K562 (cell line): Measurements from ENCODE around the gene POC1B. TPM values are rescaled to one million over a fixed set of nuclear protein-coding genes. Genes with fewer than 3 reads are reported as not detected.

Experiments
- ELF1 ChIP-seq: fragments of 200-800 bp; sonication (Bioruptor generic); IDR thresholded peaks from 2 replicates; pipeline ENCODE4 v1.6.1; 2016; ENCODE audit warnings: missing genetic modification characterization, missing compliant biosample characterization
- ELF2 ChIP-seq: fragments of 250-450 bp; sonication (Bioruptor Pico); IDR thresholded peaks from 2 replicates; pipeline ENCODE4 v1.5.0; 2021; ENCODE audit warnings: mild to moderate bottlenecking
- HDAC3 ChIP-seq: fragments of 450-650 bp; IDR thresholded peaks from 2 replicates; pipeline ENCODE4 v1.6.1; 2018; ENCODE audit warnings: borderline replicate concordance, mild to moderate bottlenecking, moderate library complexity; ENCODE audit not compliant: partially characterized antibody
- KLF13 ChIP-seq: fragments of 450-650 bp; IDR thresholded peaks from 2 replicates; pipeline ENCODE4 v1.6.1; 2016; ENCODE audit warnings: missing genetic modification characterization, low read depth, mild to moderate bottlenecking, missing compliant biosample characterization, moderate library complexity, borderline replicate concordance
- LCOR ChIP-seq: sonication (generic); formaldehyde crosslinking; IDR thresholded peaks from 2 replicates; pipeline ENCODE4 v1.8.0; 2022; ENCODE audit warnings: mild to moderate bottlenecking, missing genetic modification reagents
- MCM5 ChIP-seq: fragments of 450-650 bp; IDR thresholded peaks from 2 replicates; pipeline ENCODE4 v1.6.1; 2016; ENCODE audit warnings: low read depth
- NFXL1 ChIP-seq: fragments of 450-650 bp; formaldehyde crosslinking; IDR thresholded peaks from 2 replicates; pipeline ENCODE4 v1.4.0; 2021; ENCODE audit warnings: mild to moderate bottlenecking
- SRSF1 ChIP-seq: fragments of 200-400 bp; formaldehyde crosslinking; IDR thresholded peaks from 2 replicates; pipeline ENCODE4 v1.6.1; 2017; ENCODE audit warnings: mild to moderate bottlenecking, low read depth, low read length, moderate library complexity
- SRSF9 ChIP-seq: fragments of 200-400 bp; formaldehyde crosslinking; IDR thresholded peaks from 2 replicates; pipeline ENCODE4 v1.6.1; 2017; ENCODE audit warnings: low read depth, low read length, borderline replicate concordance
- U2AF2 ChIP-seq: fragments of 200-400 bp; formaldehyde crosslinking; optimal IDR thresholded peaks from 2 replicates; pipeline ENCODE3; 2017; ENCODE audit warnings: low read depth, mild to moderate bottlenecking, low read length
- ZNF668 ChIP-seq: fragments of 250-450 bp; sonication (Bioruptor Pico); IDR thresholded peaks from 2 replicates; pipeline ENCODE4 v1.8.0; 2022; ENCODE audit warnings: mild to moderate bottlenecking, inconsistent platforms
- polyA plus RNA-seq, 8 experiments: library from polyadenylated mRNA; depleted of rRNA in 4 of 8; stranded (reverse) in 5 of 8; unstranded in 3 of 8; fragments of >200 nt; fragmentation: Nextera tagmentation in 2 of 8; fragmentation: Illumina TruSeq in 1 of 8; extraction: Ambion mirVana in 2 of 8; extraction: Trizol in 1 of 8; gene quantifications; 2 replicates each; pipeline versions ENCODE4 v1.2.1 to v1.2.3, GENCODE V29; 2011 to 2014; ENCODE audit warnings: inconsistent platforms in 1 of 8, missing spikeins in 1 of 8
- total RNA-seq, 7 experiments: library from RNA; depleted of rRNA in 6 of 7; stranded (reverse); fragments of >200 nt in 6 of 7; fragmentation: Illumina TruSeq in 2 of 7; extraction: Trizol in 2 of 7; gene quantifications; 2 replicates each; pipeline versions ENCODE4 v1.2.1 to v1.2.3, GENCODE V29; 2011 to 2021; ENCODE audit warnings: low replicate concordance in 1 of 7
- TF ChIP-seq, protein P1 (sequence below): fragments of 250-450 bp; sonication (Bioruptor Pico); IDR thresholded peaks from 2 replicates; pipeline ENCODE4 v1.8.0; 2021; ENCODE audit warnings: mild to moderate bottlenecking, moderate library complexity
- TF ChIP-seq, protein P2 (sequence below): fragments of 450-650 bp; conservative IDR thresholded peaks from 2 replicates; pipeline ENCODE4 v1.6.1; 2016; ENCODE audit warnings: missing genetic modification characterization, low read depth, mild to moderate bottlenecking, missing compliant biosample characterization, moderate library complexity
- TF ChIP-seq, protein P3 (sequence below), 2 experiments: fragments of 450-650 bp; formaldehyde crosslinking in 1 of 2; IDR thresholded peaks; 2 replicates each; pipeline versions ENCODE4 v1.4.0 to v1.6.1; 2014 to 2020; ENCODE audit warnings: mild to moderate bottlenecking in 2 of 2, borderline replicate concordance in 1 of 2, low read depth in 1 of 2
- TF ChIP-seq, protein P4 (sequence below): fragments of 450-650 bp; formaldehyde crosslinking; IDR thresholded peaks from 2 replicates; pipeline ENCODE4 v1.4.0; 2020; ENCODE audit warnings: mild to moderate bottlenecking, moderate library complexity

POC1B gene
- total and polyA plus RNA-seq, 9 of the 15 experiments (the other 6 are each of a cell fraction or from before 2014, with no cell fraction given), result 4.5 to 16.1 (median 10.4) TPM

DNA sequence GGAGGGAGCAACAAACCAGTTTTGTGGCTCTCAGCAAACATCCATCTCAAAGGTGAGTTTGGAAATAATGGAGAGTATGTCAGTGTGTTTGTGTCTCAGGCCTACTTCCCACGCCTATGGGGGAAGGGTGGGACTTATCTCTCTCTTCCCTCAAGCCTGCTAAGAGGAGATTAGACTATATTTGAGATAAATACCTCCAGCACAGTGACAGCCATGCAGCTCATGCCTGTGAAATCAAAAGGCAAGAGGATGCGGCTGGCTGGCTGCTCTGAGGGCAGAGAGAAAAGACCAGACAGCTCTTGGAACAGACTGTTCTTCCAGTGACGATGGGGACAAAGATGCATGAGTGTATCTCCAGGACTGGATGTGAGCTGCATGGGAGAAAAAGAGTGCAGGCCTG is 14.7 kb upstream of the POC1B start (continued):
- TF ChIP-seq, protein P1, sequence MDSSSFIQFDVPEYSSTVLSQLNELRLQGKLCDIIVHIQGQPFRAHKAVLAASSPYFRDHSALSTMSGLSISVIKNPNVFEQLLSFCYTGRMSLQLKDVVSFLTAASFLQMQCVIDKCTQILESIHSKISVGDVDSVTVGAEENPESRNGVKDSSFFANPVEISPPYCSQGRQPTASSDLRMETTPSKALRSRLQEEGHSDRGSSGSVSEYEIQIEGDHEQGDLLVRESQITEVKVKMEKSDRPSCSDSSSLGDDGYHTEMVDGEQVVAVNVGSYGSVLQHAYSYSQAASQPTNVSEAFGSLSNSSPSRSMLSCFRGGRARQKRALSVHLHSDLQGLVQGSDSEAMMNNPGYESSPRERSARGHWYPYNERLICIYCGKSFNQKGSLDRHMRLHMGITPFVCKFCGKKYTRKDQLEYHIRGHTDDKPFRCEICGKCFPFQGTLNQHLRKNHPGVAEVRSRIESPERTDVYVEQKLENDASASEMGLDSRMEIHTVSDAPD, result no peak
- no peak for TF ChIP-seq ELF2 (CRISPR knock-in tag)
- no peak for TF ChIP-seq MCM5
- TF ChIP-seq, protein P2, sequence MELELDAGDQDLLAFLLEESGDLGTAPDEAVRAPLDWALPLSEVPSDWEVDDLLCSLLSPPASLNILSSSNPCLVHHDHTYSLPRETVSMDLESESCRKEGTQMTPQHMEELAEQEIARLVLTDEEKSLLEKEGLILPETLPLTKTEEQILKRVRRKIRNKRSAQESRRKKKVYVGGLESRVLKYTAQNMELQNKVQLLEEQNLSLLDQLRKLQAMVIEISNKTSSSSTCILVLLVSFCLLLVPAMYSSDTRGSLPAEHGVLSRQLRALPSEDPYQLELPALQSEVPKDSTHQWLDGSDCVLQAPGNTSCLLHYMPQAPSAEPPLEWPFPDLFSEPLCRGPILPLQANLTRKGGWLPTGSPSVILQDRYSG (tag), result no peak
- TF ChIP-seq HDAC3, result peak; percentile 81
- TF ChIP-seq SRSF9, result no peak
- TF ChIP-seq U2AF2, result no peak
- TF ChIP-seq, protein P3, sequence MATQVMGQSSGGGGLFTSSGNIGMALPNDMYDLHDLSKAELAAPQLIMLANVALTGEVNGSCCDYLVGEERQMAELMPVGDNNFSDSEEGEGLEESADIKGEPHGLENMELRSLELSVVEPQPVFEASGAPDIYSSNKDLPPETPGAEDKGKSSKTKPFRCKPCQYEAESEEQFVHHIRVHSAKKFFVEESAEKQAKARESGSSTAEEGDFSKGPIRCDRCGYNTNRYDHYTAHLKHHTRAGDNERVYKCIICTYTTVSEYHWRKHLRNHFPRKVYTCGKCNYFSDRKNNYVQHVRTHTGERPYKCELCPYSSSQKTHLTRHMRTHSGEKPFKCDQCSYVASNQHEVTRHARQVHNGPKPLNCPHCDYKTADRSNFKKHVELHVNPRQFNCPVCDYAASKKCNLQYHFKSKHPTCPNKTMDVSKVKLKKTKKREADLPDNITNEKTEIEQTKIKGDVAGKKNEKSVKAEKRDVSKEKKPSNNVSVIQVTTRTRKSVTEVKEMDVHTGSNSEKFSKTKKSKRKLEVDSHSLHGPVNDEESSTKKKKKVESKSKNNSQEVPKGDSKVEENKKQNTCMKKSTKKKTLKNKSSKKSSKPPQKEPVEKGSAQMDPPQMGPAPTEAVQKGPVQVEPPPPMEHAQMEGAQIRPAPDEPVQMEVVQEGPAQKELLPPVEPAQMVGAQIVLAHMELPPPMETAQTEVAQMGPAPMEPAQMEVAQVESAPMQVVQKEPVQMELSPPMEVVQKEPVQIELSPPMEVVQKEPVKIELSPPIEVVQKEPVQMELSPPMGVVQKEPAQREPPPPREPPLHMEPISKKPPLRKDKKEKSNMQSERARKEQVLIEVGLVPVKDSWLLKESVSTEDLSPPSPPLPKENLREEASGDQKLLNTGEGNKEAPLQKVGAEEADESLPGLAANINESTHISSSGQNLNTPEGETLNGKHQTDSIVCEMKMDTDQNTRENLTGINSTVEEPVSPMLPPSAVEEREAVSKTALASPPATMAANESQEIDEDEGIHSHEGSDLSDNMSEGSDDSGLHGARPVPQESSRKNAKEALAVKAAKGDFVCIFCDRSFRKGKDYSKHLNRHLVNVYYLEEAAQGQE (IDR thresholded peaks at IDR 0.05; ENCODE audit: borderline replicate concordance), result 0 out of 2 replicates have a peak, but pooled peaks have one; percentile 38
- TF ChIP-seq, protein P3 (CRISPR knock-in tag; IDR thresholded peaks at IDR 0.05; ENCODE audit: low read depth), result no peak
- TF ChIP-seq SRSF1, result no peak
- TF ChIP-seq, protein P4, sequence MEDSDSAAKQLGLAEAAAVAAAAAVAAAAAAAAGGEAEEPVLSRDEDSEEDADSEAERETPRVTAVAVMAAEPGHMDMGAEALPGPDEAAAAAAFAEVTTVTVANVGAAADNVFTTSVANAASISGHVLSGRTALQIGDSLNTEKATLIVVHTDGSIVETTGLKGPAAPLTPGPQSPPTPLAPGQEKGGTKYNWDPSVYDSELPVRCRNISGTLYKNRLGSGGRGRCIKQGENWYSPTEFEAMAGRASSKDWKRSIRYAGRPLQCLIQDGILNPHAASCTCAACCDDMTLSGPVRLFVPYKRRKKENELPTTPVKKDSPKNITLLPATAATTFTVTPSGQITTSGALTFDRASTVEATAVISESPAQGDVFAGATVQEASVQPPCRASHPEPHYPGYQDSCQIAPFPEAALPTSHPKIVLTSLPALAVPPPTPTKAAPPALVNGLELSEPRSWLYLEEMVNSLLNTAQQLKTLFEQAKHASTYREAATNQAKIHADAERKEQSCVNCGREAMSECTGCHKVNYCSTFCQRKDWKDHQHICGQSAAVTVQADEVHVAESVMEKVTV (CRISPR knock-in tag), result no peak
- TF ChIP-seq ZNF668 (CRISPR knock-in tag), result no peak
- no peak for TF ChIP-seq ELF1 (tag)
- no peak for TF ChIP-seq KLF13 (tag)
- no peak for TF ChIP-seq NFXL1
- TF ChIP-seq LCOR (CRISPR knock-in tag), result no peak
